Upper lobe of left lung (tissue), 6 donors: ENCODE measurements around the gene IRF4. TPM values are rescaled to one million over a fixed set of nuclear protein-coding genes. Genes with fewer than 3 reads are reported as not detected.
A peak's percentile ranks its signal among the peaks of the same experiment; 100 is the strongest.

Experiments
- ATAC-seq, 2 donors: fragments of 200-7000 bp; cut with Tn5 transposase; one replicate each; pipeline ENCODE4 v1.9.1; 2022; ENCODE audit warnings: mild to moderate bottlenecking in 2 of 2, moderate library complexity in 2 of 2; ENCODE audit not compliant: low FRiP score in 2 of 2
- DNase-seq, 2 donors: peaks; one replicate each; pipeline ENCODE4 v3.0.0-alpha.2; 2019 to 2020
- H3K27ac ChIP-seq, 4 donors: fragments of 200-600 bp; sonication (generic); one replicate each; pipeline ENCODE4 v1.5.1; 2016 to 2019
- H3K27me3 ChIP-seq, 4 donors: fragments of 200-600 bp; sonication (generic); one replicate each; pipeline ENCODE4 v1.5.1; 2017 to 2019
- H3K36me3 ChIP-seq, 4 donors: fragments of 200-600 bp; sonication (generic); one replicate each; pipeline ENCODE4 v1.5.1; 2016 to 2019
- H3K4me1 ChIP-seq, 4 donors: fragments of 200-600 bp; sonication (generic); one replicate each; pipeline ENCODE4 v1.5.1; 2018 to 2019
- H3K4me3 ChIP-seq, 4 donors: fragments of 200-600 bp; sonication (generic); one replicate each; pipeline ENCODE4 v1.5.1; 2017 to 2019; ENCODE audit warnings: mild to moderate bottlenecking in 2 of 4, moderate library complexity in 1 of 4
- H3K9me3 ChIP-seq, 4 donors: fragments of 200-600 bp; sonication (generic); one replicate each; pipeline ENCODE4 v1.5.1; 2018 to 2019
- EP300 ChIP-seq, 4 donors: sonication (generic); formaldehyde crosslinking; IDR thresholded peaks; one replicate each; pipeline ENCODE4 v1.5.1; 2017; ENCODE audit warnings: antibody characterized with exemption in 4 of 4, control low read depth in 2 of 4
- POLR2A ChIP-seq, 4 donors: fragments of 450-650 bp; IDR thresholded peaks; one replicate each; pipeline ENCODE4 v1.5.1; 2016 to 2017; ENCODE audit warnings: antibody characterized with exemption in 4 of 4, mild to moderate bottlenecking in 2 of 4
- POLR2AphosphoS5 ChIP-seq, 2 donors: sonication (generic); formaldehyde crosslinking; IDR thresholded peaks; one replicate each; pipeline ENCODE4 v1.5.1; 2017; ENCODE audit warnings: antibody characterized with exemption in 2 of 2
- WGBS, 2 donors: methylation state at CpG; one replicate each; pipeline ENCODE4 v1.1.5; 2017 to 2018; 5-methylcytosine and 5-hydroxymethylcytosine counted together
- total RNA-seq, 6 donors: library from RNA; depleted of rRNA in 4 of 6; stranded (reverse); fragments of >200 nt in 4 of 6; gene quantifications; one replicate each; pipeline versions ENCODE4 v1.1.0 to v1.2.1, GENCODE V29; 2016 to 2021
- TF ChIP-seq, protein P1 (sequence below), 6 experiments: fragments of 450-650 bp in 4 of 6; fragments of 200-600 bp in 2 of 6; sonication (generic) in 2 of 6; IDR thresholded peaks; one replicate each; pipeline ENCODE4 v1.5.1; 2016 to 2019; ENCODE audit warnings: antibody characterized with exemption in 6 of 6
- donor health status: DM: no; HTN: no; CAD: no; lungs with moderate emphysema.
- donor health status: DM: no; HTN: yes; CAD: no; lungs with severe emphysema.

IRF4 gene
- total RNA-seq, 6 donors from 2014 or later: 1.6 to 10.5 (median 5.9) TPM

DNA sequence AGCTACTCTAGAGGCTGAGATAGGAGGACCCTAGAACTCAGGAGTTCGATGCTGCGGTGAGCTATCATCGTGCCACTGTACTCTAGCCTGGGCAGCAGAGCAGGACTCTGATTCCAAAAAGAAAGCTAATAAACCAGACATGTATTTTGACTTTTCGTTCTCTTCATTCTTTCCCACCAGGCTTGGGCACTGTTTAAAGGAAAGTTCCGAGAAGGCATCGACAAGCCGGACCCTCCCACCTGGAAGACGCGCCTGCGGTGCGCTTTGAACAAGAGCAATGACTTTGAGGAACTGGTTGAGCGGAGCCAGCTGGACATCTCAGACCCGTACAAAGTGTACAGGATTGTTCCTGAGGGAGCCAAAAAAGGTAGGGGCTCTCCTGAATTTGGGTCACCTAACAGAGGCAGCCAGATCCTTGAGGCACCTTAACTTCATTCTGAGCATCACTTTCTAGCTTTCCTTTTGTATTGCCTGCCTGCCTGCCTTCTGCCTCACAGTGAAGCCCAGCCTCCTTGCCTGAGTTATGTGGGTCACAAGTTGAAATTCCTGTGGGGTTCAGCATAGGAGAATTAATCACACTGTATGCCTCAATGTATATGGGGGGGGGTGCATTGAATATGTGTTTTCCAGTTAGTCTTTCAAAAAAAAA lies 3.2 kb downstream of the IRF4 start:
- Histone ChIP-seq H3K9me3 (no peaks in the 10 kb centered on the region), H3K4me3 (no peak overlapping the region), H3K27me3 (peaks cover 0 to 44% (median 24%) of the 10 kb centered on the region in 4 donors), H3K36me3 (no peaks in the 10 kb centered on the region), H3K4me1 (peaks cover 27 to 33% (median 32%) of the 10 kb centered on the region in 4 donors), H3K27ac (no peak overlapping the region)
- ATAC-seq (no peak), DNase-seq (peak in 1 of 2 donors; percentile 27)
- TF ChIP-seq, protein P1, sequence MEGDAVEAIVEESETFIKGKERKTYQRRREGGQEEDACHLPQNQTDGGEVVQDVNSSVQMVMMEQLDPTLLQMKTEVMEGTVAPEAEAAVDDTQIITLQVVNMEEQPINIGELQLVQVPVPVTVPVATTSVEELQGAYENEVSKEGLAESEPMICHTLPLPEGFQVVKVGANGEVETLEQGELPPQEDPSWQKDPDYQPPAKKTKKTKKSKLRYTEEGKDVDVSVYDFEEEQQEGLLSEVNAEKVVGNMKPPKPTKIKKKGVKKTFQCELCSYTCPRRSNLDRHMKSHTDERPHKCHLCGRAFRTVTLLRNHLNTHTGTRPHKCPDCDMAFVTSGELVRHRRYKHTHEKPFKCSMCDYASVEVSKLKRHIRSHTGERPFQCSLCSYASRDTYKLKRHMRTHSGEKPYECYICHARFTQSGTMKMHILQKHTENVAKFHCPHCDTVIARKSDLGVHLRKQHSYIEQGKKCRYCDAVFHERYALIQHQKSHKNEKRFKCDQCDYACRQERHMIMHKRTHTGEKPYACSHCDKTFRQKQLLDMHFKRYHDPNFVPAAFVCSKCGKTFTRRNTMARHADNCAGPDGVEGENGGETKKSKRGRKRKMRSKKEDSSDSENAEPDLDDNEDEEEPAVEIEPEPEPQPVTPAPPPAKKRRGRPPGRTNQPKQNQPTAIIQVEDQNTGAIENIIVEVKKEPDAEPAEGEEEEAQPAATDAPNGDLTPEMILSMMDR (IDR thresholded peaks at IDR 0.05): no peak
- TF ChIP-seq EP300 (IDR thresholded peaks at IDR 0.05): no peak
- TF ChIP-seq POLR2AphosphoS5 (IDR thresholded peaks at IDR 0.05): no peak
- TF ChIP-seq POLR2A (IDR thresholded peaks at IDR 0.05): no peak
- 90 to 96% methylated on average over 13 of the region's 13 CpGs for WGBS, 2 donors

DNA sequence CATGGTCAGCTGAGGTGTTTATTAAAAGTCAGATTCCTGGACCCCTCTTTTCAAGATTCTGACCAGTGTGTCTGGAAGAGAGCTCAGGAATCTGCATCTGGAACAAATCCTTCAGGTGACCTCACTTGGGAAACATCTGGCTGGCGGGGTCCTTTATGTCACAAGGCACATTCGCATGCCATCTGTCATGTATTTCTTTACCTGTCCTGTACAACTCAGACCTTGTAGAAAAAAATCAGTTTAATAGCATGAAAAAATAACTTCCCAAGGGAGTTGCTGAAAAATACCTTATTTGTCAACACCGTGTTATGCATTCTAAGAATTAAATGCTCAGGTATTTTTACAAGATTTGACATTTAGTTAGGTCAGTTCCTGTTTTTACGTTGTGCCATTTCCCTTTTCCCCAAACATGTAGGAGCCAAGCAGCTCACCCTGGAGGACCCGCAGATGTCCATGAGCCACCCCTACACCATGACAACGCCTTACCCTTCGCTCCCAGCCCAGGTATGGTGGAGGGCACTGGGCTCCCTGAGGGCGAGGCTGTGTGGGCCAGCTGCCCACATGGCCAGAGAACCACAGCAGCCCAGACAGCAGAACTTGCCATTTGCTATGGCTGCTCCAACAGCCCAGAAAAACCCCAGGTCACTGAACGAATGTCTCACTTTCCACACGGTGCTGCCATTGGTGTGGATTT lies 4.0 kb downstream of the IRF4 start:
- Histone ChIP-seq H3K27me3 (peaks cover 0 to 39% (median 22%) of the 10 kb centered on the region in 4 donors), H3K27ac (no peak overlapping the region), H3K36me3 (no peaks in the 10 kb centered on the region), H3K4me3 (no peak overlapping the region), H3K4me1 (peaks cover 27 to 33% (median 32%) of the 10 kb centered on the region in 4 donors), H3K9me3 (no peaks in the 10 kb centered on the region)
- TF ChIP-seq, protein P1 (IDR thresholded peaks at IDR 0.05): no peak
- TF ChIP-seq EP300 (IDR thresholded peaks at IDR 0.05) (no peak), POLR2A (IDR thresholded peaks at IDR 0.05) (no peak), POLR2AphosphoS5 (IDR thresholded peaks at IDR 0.05) (no peak)
- 74 to 77% methylated on average over 10 of the region's 10 CpGs for WGBS, 2 donors
- DNase-seq (peak in 1 of 2 donors; percentile 37), ATAC-seq (no peak)

DNA sequence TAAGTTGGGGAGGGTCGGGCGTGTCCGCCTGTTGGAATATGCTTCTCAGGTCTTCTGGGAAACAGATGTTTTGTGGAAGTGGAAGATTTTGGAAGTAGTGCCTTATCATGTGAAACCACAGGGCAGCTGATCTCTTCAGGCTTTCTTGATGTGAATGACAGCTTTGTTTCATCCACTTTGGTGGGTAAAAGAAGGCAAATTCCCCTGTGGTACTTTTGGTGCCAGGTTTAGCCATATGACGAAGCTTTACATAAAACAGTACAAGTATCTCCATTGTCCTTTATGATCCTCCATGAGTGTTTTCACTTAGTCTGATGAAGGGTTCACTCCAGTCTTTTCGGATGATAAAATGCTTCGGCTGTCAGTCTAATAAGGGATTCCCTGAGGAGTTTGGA lies 4.6 kb downstream of the IRF4 start:
- H3K27ac ChIP-seq: no peak overlapping the region
- no peak overlapping the region for H3K4me3 ChIP-seq
- no peaks in the 10 kb centered on the region for H3K36me3 ChIP-seq
- DNase-seq (no peak), ATAC-seq (no peak)
- TF ChIP-seq POLR2AphosphoS5 (IDR thresholded peaks at IDR 0.05) (no peak), POLR2A (IDR thresholded peaks at IDR 0.05) (no peak), EP300 (IDR thresholded peaks at IDR 0.05) (no peak)
- TF ChIP-seq, protein P1 (IDR thresholded peaks at IDR 0.05): no peak
- H3K27me3 ChIP-seq: peaks cover 0 to 34% (median 21%) of the 10 kb centered on the region in 4 donors
- WGBS, 2 donors: 86 to 91% methylated on average over 6 of the region's 6 CpGs
- no peaks in the 10 kb centered on the region for H3K9me3 ChIP-seq
- peaks cover 26 to 29% (median 27%) of the 10 kb centered on the region in 4 donors for H3K4me1 ChIP-seq

DNA sequence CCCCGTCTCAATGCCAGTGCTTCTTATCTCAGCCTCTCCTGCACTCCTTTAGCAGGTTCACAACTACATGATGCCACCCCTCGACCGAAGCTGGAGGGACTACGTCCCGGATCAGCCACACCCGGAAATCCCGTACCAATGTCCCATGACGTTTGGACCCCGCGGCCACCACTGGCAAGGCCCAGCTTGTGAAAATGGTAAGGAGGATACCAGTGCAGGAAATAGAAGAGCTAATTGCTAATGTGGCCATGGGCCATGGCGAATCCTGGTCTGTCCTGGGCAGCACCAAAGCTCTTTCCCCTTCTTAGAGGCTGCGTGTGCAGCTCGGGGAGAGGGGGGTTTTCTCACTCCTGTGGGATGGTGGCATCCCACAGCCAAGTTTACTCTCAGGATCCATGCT lies 5.5 kb downstream of the IRF4 start:
- ATAC-seq (no peak), DNase-seq (peak in 1 of 2 donors; percentile 22)
- Histone ChIP-seq H3K36me3 (no peaks in the 10 kb centered on the region), H3K27me3 (peaks cover 0 to 24% (median 12%) of the 10 kb centered on the region in 4 donors), H3K9me3 (no peaks in the 10 kb centered on the region), H3K4me3 (no peak overlapping the region), H3K4me1 (peaks cover 17 to 20% (median 18%) of the 10 kb centered on the region in 4 donors), H3K27ac (no peak overlapping the region)
- TF ChIP-seq, protein P1 (IDR thresholded peaks at IDR 0.05): no peak
- no peak for TF ChIP-seq POLR2A (IDR thresholded peaks at IDR 0.05)
- TF ChIP-seq POLR2AphosphoS5 (IDR thresholded peaks at IDR 0.05): no peak
- TF ChIP-seq EP300 (IDR thresholded peaks at IDR 0.05): no peak
- WGBS, 2 donors: 89 to 91% methylated on average over 13 of the region's 13 CpGs
